Jurkat, Clone E6-1 (cell line): ENCODE data around the gene PTTG2.

Experiments used
- DNase-seq: peaks from one replicate; pipeline ENCODE4 v3.0.0-alpha.2; 2011; ENCODE audit warnings: low read depth, low spot score
- H3K4me3 ChIP-seq: 2 replicates; pipeline ENCODE4 v1.5.1; 2011; ENCODE audit warnings: mild to moderate bottlenecking, low read length, control low read depth, moderate library complexity

Gene PTTG2

GRCh38 chr4:37981844-37982720, 21.9 kb downstream of the PTTG2 start:
- H3K4me3 ChIP-seq: no peak overlapping the region
- DNase-seq: no peak

GRCh38 chr4:37982736-37983135, 22.5 kb downstream of the PTTG2 start:
- H3K4me3 ChIP-seq: no peak overlapping the region
- DNase-seq: no peak

- H3K4me3 ChIP-seq: no peak overlapping the region
- DNase-seq: no peak
These were observed 23.8 kb downstream of the PTTG2 start for GRCh38 chr4:37983951-37984350.

GRCh38 chr4:37985730-37986275, 25.6 kb downstream of the PTTG2 start:
- H3K4me3 ChIP-seq: no peak overlapping the region
- DNase-seq: no peak

- DNase-seq: no peak
These were observed 28.5 kb downstream of the PTTG2 start for GRCh38 chr4:37988670-37989069.

GRCh38 chr4:37989398-37990260, 29.4 kb downstream of the PTTG2 start:
- no peak overlapping the region for H3K4me3 ChIP-seq
- no peak for DNase-seq

More at GRCh38 chr4:37988670-37989069, 28.5 kb downstream of the PTTG2 start:
- H3K4me3 ChIP-seq: no peak overlapping the region

- DNase-seq: no peak
- H3K4me3 ChIP-seq: no peak overlapping the region
These were observed 30.6 kb downstream of the PTTG2 start for GRCh38 chr4:37990731-37991245.

- no peak for DNase-seq
- no peak overlapping the region for H3K4me3 ChIP-seq
These were observed 31.6 kb downstream of the PTTG2 start for GRCh38 chr4:37991623-37992410.

GRCh38 chr4:37993806-37994205, 33.6 kb downstream of the PTTG2 start:
- no peak for DNase-seq
- no peak overlapping the region for H3K4me3 ChIP-seq

GRCh38 chr4:37994569-37994968, 34.4 kb downstream of the PTTG2 start:
- no peak for DNase-seq
- H3K4me3 ChIP-seq: no peak overlapping the region

GRCh38 chr4:37995299-37995821, 35.2 kb downstream of the PTTG2 start:
- no peak overlapping the region for H3K4me3 ChIP-seq
- no peak for DNase-seq

GRCh38 chr4:37995981-37996775, 36.0 kb downstream of the PTTG2 start:
- no peak overlapping the region for H3K4me3 ChIP-seq
- DNase-seq: no peak

GRCh38 chr4:37998226-37998625, 38.0 kb downstream of the PTTG2 start:
- DNase-seq: no peak
- H3K4me3 ChIP-seq: no peak overlapping the region

GRCh38 chr4:37999000-37999716, 39.0 kb downstream of the PTTG2 start:
- DNase-seq: peak; percentile 18
- no peak overlapping the region for H3K4me3 ChIP-seq

GRCh38 chr4:37999965-38000364, 39.8 kb downstream of the PTTG2 start:
- H3K4me3 ChIP-seq: no peak overlapping the region
- DNase-seq: no peak

- no peak overlapping the region for H3K4me3 ChIP-seq
- no peak for DNase-seq
These were observed 41.7 kb downstream of the PTTG2 start for GRCh38 chr4:38001927-38002326.

- DNase-seq: no peak
These were observed 42.4 kb downstream of the PTTG2 start for GRCh38 chr4:38002451-38003071.

More at GRCh38 chr4:38002451-38003071, 42.4 kb downstream of the PTTG2 start:
- no peak overlapping the region for H3K4me3 ChIP-seq
